GM08714 (cell line): ENCODE data around the gene ECPAS.
"Not testable (repeated sequence)": the region's sequence is repeated elsewhere in the genome, so short reads cannot be mapped to it uniquely, and the experiment has no call there.

Source experiments
- H3K4me3 ChIP-seq: fragments of 200-500 bp; sonication (Bioruptor generic); 2 replicates; pipeline ENCODE4 v1.5.1; 2014; ENCODE audit warnings: mild to moderate bottlenecking, low read length, inconsistent platforms
- ZNF274 ChIP-seq: IDR thresholded peaks from 2 replicates; pipeline ENCODE4 v1.6.1; 2012; ENCODE audit warnings: mild to moderate bottlenecking, low read depth, low read length

ECPAS gene

GRCh38 chr9:111450124-111450523 is 34.1 kb downstream of the ECPAS start:
- no peak for TF ChIP-seq ZNF274

GRCh38 chr9:111449705-111450104 is 34.5 kb downstream of the ECPAS start:
- no peak overlapping the region for H3K4me3 ChIP-seq
- TF ChIP-seq ZNF274, result no peak

More at GRCh38 chr9:111450124-111450523, 34.1 kb downstream of the ECPAS start:
- no peak overlapping the region for H3K4me3 ChIP-seq

- not testable (repeated sequence) for H3K4me3 ChIP-seq
Measured at GRCh38 chr9:111445799-111446198, 38.4 kb downstream of the ECPAS start.

GRCh38 chr9:111443454-111443853 is 40.7 kb downstream of the ECPAS start:
- no peak for TF ChIP-seq ZNF274
- H3K4me3 ChIP-seq, result no peak overlapping the region

GRCh38 chr9:111442360-111443027 is 41.7 kb downstream of the ECPAS start:
- TF ChIP-seq ZNF274, result no peak
- H3K4me3 ChIP-seq, result no peak overlapping the region

- H3K4me3 ChIP-seq, result no peak overlapping the region
- TF ChIP-seq ZNF274, result no peak
Measured at GRCh38 chr9:111440226-111440625, 44.0 kb downstream of the ECPAS start.

GRCh38 chr9:111438541-111439235 is 45.5 kb downstream of the ECPAS start:
- no peak for TF ChIP-seq ZNF274
- no peak overlapping the region for H3K4me3 ChIP-seq

GRCh38 chr9:111436571-111436970 is 47.6 kb downstream of the ECPAS start:
- no peak overlapping the region for H3K4me3 ChIP-seq
- TF ChIP-seq ZNF274, result no peak

- no peak for TF ChIP-seq ZNF274
Measured at GRCh38 chr9:111433082-111433481, 51.1 kb downstream of the ECPAS start.

GRCh38 chr9:111431684-111432083 is 52.5 kb downstream of the ECPAS start:
- TF ChIP-seq ZNF274, result no peak
- no peak overlapping the region for H3K4me3 ChIP-seq

More at GRCh38 chr9:111433082-111433481, 51.1 kb downstream of the ECPAS start:
- no peak overlapping the region for H3K4me3 ChIP-seq

GRCh38 chr9:111429175-111429574 is 55.0 kb downstream of the ECPAS start:
- no peak overlapping the region for H3K4me3 ChIP-seq
- no peak for TF ChIP-seq ZNF274

- no peak for TF ChIP-seq ZNF274
- no peak overlapping the region for H3K4me3 ChIP-seq
Measured at GRCh38 chr9:111427186-111427585, 57.0 kb downstream of the ECPAS start.

- no peak for TF ChIP-seq ZNF274
- no peak overlapping the region for H3K4me3 ChIP-seq
Measured at GRCh38 chr9:111423389-111423788, 60.8 kb downstream of the ECPAS start.

- H3K4me3 ChIP-seq, result no peak overlapping the region
- TF ChIP-seq ZNF274, result no peak
Measured at GRCh38 chr9:111414406-111414805, 69.8 kb downstream of the ECPAS start.

GRCh38 chr9:111413996-111414395 is 70.2 kb downstream of the ECPAS start:
- no peak for TF ChIP-seq ZNF274

More at GRCh38 chr9:111413996-111414395, 70.2 kb downstream of the ECPAS start:
- H3K4me3 ChIP-seq, result no peak overlapping the region
